Ishikawa (cell line): ENCODE results near the gene WEE1.

Source experiments
- CEBPB ChIP-seq: IDR thresholded peaks from 2 replicates; pipeline ENCODE4 v1.6.1; 2012
- CREB1 ChIP-seq: IDR thresholded peaks from 2 replicates; pipeline ENCODE4 v1.6.1; 2012; ENCODE audit warnings: low read depth
- EGR1 ChIP-seq: IDR thresholded peaks from 2 replicates; pipeline ENCODE4 v1.6.1; 2012
- EP300 ChIP-seq: IDR thresholded peaks from 2 replicates; pipeline ENCODE4 v1.6.1; 2012; ENCODE audit warnings: borderline replicate concordance
- FOXM1 ChIP-seq: IDR thresholded peaks from 2 replicates; pipeline ENCODE4 v1.6.1; 2012; ENCODE audit warnings: low read depth, borderline replicate concordance
- NFIC ChIP-seq: IDR thresholded peaks from 2 replicates; pipeline ENCODE4 v1.6.1; 2012
- RAD21 ChIP-seq: IDR thresholded peaks from 2 replicates; pipeline ENCODE4 v1.6.1; 2012; ENCODE audit warnings: low read depth
- TAF1 ChIP-seq: IDR thresholded peaks from 2 replicates; pipeline ENCODE4 v1.6.1; 2012; ENCODE audit warnings: low read depth, mild to moderate bottlenecking
- TCF12 ChIP-seq: IDR thresholded peaks from 2 replicates; pipeline ENCODE4 v1.6.1; 2012; ENCODE audit warnings: low read depth
- TEAD4 ChIP-seq: IDR thresholded peaks from 2 replicates; pipeline ENCODE4 v1.6.1; 2012
- YY1 ChIP-seq: IDR thresholded peaks from 2 replicates; pipeline ENCODE4 v1.6.1; 2012; ENCODE audit warnings: low read depth
- ZBTB7A ChIP-seq: IDR thresholded peaks from 2 replicates; pipeline ENCODE4 v1.6.1; 2012; ENCODE audit warnings: low read depth
- TF ChIP-seq, protein P1 (sequence below): IDR thresholded peaks from 2 replicates; pipeline ENCODE4 v1.6.1; 2012
- TF ChIP-seq, protein P2 (sequence below): IDR thresholded peaks from 2 replicates; pipeline ENCODE4 v1.6.1; 2012; ENCODE audit warnings: low read depth, mild to moderate bottlenecking
- TF ChIP-seq, protein P3 (sequence below): IDR thresholded peaks from 2 replicates; pipeline ENCODE4 v1.6.1; 2012

Gene WEE1

DNA sequence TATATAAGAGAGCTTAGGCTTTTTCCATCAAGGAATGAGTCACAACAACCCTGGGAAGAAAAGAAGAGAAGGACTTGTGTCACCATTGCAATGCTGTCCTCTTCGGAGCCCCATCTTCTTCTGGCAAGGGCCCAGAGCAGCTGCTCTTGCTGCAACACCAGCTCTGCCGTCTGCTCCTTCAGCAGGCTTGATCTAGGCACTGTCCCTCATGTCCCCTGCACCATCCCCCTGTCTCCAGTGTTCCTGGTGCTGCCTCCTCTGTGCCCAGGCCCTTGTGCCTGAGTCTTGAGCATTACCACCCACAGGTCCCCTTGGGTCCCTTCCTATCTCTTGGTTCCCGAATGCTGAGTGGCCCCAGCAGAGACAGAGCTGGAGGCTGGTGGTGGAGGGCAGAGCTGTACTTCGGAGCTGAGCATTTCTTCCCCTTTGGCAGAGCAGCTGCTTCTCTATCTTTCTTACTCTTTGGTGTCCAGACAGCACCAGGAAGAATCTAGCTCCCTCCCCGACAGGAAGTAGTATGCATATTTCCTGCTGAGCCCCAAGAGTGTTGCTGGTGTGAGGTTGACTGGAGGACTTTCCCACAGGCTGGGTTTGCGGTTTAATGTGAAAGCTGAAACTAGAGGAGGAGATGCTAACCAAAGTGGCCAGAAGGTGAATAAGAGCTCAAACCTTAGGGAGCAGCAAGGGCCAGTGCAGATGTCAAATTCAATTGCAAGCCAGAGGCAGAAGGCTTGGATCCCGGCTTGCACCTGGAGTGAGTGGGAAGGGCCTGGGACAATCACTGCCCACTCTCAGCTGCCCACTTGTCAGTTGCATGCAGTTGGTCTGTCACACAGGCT is 27.8 kb downstream of the WEE1 start:
- TF ChIP-seq, protein P1, sequence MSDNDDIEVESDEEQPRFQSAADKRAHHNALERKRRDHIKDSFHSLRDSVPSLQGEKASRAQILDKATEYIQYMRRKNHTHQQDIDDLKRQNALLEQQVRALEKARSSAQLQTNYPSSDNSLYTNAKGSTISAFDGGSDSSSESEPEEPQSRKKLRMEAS: no peak
- TF ChIP-seq TAF1: no peak

DNA sequence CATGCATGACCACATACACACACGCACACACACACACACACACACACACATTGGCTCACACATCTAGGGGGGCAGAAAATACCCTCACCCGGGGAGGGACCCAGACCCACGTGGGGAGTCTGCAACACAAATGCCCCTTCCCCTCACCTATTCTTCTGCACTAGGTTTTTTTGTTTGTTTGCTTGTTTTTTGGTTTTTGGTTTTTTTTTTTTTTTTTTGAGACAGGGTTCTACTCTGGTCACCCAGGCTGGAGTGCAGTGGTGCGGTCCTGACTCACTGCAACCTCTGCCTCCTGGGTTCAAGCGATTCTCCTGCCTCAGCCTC is 28.4 kb downstream of the WEE1 start:
- TF ChIP-seq TCF12 (no peak), ZBTB7A (no peak), NFIC (no peak), EP300 (no peak), YY1 (no peak), RAD21 (no peak), CEBPB (no peak), EGR1 (no peak), CREB1 (no peak), TEAD4 (no peak), FOXM1 (no peak), TAF1 (no peak)
- TF ChIP-seq, protein P2, sequence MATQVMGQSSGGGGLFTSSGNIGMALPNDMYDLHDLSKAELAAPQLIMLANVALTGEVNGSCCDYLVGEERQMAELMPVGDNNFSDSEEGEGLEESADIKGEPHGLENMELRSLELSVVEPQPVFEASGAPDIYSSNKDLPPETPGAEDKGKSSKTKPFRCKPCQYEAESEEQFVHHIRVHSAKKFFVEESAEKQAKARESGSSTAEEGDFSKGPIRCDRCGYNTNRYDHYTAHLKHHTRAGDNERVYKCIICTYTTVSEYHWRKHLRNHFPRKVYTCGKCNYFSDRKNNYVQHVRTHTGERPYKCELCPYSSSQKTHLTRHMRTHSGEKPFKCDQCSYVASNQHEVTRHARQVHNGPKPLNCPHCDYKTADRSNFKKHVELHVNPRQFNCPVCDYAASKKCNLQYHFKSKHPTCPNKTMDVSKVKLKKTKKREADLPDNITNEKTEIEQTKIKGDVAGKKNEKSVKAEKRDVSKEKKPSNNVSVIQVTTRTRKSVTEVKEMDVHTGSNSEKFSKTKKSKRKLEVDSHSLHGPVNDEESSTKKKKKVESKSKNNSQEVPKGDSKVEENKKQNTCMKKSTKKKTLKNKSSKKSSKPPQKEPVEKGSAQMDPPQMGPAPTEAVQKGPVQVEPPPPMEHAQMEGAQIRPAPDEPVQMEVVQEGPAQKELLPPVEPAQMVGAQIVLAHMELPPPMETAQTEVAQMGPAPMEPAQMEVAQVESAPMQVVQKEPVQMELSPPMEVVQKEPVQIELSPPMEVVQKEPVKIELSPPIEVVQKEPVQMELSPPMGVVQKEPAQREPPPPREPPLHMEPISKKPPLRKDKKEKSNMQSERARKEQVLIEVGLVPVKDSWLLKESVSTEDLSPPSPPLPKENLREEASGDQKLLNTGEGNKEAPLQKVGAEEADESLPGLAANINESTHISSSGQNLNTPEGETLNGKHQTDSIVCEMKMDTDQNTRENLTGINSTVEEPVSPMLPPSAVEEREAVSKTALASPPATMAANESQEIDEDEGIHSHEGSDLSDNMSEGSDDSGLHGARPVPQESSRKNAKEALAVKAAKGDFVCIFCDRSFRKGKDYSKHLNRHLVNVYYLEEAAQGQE: no peak
- TF ChIP-seq, protein P1: no peak
- TF ChIP-seq, protein P3, sequence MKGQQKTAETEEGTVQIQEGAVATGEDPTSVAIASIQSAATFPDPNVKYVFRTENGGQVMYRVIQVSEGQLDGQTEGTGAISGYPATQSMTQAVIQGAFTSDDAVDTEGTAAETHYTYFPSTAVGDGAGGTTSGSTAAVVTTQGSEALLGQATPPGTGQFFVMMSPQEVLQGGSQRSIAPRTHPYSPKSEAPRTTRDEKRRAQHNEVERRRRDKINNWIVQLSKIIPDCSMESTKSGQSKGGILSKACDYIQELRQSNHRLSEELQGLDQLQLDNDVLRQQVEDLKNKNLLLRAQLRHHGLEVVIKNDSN: no peak

DNA sequence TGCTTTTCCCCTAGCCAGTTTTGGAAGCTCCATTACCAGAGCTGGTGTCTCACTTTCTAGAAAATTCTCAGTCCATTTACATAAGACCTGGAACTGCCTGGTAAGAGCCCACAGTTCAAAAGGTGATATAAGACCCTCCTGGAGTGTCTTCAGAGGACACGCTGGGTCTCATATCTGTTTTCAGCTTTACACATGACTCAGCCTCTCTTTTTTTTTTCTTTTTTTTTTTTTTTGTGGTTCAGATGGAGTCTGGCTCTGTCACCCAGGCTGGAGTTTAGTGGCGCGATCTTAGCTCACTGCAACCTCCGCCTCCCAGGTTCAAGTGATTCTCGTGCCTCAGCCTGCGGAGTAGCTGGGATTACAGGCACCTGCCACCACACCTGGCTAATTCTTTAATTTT is 30.7 kb downstream of the WEE1 start:
- TF ChIP-seq TCF12: no peak
- TF ChIP-seq, protein P3: no peak
- TF ChIP-seq ZBTB7A: no peak
- TF ChIP-seq RAD21: no peak
- TF ChIP-seq EGR1: no peak
- no peak for TF ChIP-seq YY1
- TF ChIP-seq, protein P2: no peak
- no peak for TF ChIP-seq CEBPB
- TF ChIP-seq, protein P1: no peak
- no peak for TF ChIP-seq EP300
- TF ChIP-seq NFIC: no peak

DNA sequence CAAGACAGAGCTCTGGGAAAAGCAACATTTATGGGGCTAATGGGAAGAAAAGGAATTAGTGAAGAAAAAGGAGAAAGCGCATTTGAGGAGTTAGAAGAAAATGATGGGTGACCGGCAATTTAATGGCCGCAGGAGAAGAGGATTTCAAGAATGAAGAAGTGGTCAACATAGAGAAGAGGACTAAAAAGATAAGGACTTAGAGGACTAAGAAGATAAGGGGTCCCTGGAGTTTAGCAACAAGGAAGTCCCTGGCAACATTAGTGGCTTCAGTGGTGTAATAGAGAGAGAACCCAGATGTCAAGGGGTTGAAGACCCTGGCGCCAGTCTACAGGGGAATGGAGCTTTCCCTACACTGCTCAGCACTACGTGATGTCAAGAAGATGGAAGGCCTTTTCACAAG is 32.3 kb downstream of the WEE1 start:
- TF ChIP-seq NFIC (no peak), TCF12 (no peak), RAD21 (no peak), EGR1 (no peak)

DNA sequence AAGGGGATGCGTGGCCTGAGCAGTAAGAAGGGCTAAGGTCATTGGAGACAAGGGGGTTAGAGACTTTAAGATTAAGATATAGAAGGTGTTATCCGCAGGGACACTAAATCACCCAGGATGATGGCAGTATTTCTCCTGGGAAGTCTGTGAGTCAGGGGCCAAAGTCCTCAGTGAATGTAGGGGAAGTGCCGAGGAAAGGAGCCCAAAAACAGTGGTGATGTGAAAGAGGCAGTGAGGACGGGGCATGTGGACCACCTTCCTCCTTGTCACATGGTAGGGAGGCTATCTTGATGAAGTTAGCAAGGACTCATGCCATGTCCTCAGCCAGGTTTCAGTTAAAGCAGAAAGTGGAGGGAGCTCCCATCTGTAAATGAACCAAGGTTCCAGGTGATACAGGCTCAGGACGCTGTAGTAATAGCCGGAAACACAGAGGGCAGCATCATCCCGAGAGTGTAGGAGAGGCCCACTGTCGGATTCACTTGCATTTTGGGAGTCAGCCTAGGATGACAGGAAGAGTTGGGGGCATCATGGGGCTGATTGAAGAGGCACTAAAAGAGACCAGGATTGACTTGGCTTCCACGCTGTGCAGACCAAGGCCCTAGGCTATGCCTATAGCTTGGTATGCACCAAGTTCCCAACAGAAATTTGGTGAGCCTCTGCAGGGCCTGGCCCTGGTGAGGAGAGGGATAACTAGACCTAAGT is 33.5 kb downstream of the WEE1 start:
- TF ChIP-seq, protein P1: no peak
- no peak for TF ChIP-seq NFIC
- no peak for TF ChIP-seq TEAD4
- TF ChIP-seq EGR1: no peak
- TF ChIP-seq TCF12: no peak
- TF ChIP-seq RAD21: peak; percentile 35
- TF ChIP-seq EP300: no peak
- no peak for TF ChIP-seq CEBPB

DNA sequence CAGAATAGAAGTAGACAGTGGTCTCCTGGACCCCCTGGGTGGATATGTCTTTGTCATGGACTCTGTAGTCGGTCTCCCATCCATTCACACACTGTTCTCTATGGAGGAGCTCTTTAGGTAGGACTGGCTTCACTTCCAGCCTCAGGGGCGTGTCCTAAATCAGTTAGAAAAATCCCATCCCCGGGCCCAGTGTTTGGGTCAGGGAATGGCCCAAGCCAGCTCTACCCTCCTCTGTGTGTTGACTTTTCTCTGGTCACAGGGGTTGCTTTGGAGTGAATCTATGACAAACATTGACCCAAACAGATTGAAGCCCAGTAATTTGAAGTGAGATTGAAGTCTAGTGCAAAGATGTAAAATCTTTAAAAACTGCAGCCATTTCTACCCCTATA is 34.0 kb downstream of the WEE1 start:
- TF ChIP-seq EP300 (no peak), ZBTB7A (no peak), RAD21 (no peak), CEBPB (no peak), EGR1 (no peak), TAF1 (no peak)
- TF ChIP-seq, protein P1: no peak
- TF ChIP-seq, protein P2: no peak
